GM12873 (cell line): Measurements from ENCODE around the gene SPINK8.

Experiments
- CTCF ChIP-seq: IDR thresholded peaks from 2 replicates; pipeline ENCODE4 v1.5.1; 2012; ENCODE audit warnings: low read depth, mild to moderate bottlenecking, moderate library complexity, low read length, control low read depth; ENCODE audit not compliant: insufficient read depth; ENCODE audit errors: missing control alignments

The SPINK8 gene

GRCh38 chr3:48314542-48314941, 18.9 kb downstream of the SPINK8 start:
- TF ChIP-seq CTCF: no peak

DNA sequence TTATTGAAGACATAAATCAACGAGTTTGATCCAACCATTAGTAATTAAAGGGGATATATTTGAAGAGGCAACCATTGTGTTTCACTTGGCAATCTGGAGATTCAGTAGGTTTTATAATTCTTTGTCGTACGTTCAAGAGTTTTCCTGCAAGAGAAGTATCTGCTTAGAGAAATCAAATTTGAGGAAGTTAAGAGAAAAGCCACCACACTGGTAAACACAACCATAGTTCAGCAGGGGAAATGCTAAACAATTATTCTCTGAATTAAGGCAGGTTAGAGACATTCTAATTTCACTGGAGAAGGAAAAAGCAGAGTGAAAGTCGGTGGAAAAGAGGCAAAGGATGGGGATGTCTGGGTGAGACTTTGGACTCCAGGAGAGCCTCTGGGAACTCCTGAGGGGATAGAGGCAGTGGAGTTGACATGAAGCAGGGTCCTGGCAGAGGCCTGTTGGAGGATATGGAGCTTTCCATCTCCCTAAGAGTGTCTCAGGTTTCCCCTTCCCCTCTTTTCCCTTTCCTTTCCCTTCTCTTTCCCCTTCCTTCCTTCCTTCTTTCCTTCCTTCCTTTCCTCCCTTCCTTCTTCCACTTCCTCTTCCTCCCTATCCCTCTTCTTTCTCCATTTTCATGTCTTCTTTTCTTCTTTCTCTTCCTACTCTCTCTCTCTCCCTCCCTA, 26.5 kb downstream of the SPINK8 start:
- no peak for TF ChIP-seq CTCF

DNA sequence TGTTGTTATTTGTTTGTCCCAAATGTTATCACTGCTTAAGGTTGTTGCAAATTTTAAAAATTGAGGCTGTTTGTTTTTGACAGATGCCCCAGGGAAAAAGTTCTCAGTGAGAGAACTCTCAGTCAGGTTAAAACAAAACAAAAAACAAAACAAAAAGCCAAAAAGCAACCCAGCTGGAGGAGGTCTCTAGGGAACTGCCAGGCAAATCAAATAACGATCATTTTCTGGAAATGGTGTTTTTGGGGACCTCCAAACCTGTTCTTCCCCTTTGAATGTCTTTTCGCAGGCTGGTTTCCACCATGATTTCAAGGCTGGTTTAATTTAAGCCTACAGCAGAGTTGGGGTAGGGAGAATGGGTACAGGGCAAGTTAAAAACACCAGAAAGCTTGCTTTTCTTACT, 27.2 kb downstream of the SPINK8 start:
- TF ChIP-seq CTCF: no peak

- TF ChIP-seq CTCF: no peak
These were observed 28.1 kb downstream of the SPINK8 start for GRCh38 chr3:48305396-48305795.

DNA sequence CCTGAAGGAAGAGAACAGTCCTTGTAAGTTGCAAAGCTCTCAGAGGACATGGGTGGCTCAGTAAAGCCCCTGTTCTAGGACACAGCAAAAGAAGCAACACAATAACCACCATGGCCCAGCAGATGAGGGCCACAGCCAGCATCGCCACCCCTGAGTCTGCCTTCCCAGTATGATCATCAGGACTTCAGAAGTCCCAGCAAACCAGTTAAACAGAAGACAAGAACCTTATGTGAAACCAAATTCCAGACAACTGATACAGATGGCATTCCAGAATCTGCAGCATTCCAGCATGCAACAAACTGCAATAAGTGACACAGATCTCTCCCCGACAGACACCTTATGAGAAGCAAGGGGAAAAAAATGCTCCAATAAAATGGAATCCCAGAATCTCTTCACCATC, 30.4 kb downstream of the SPINK8 start:
- TF ChIP-seq CTCF: no peak

DNA sequence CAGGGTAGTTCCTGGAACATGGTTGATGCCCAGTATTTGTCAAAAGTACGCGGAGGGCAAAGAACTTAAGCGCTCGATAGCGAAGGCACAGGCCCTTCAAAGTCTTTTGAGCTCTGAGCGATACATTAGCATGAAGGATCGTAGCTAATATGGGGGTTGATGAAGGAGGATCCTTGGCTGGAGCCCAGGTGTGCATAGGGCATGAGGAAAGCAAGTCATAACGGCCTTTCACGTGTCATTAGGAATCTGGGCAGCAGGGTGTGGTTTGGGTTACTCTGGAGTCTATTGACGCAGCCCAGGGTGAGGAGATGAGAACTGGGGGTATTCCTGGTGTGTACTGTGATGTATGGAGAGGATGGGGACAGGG, 31.7 kb downstream of the SPINK8 start:
- no peak for TF ChIP-seq CTCF

DNA sequence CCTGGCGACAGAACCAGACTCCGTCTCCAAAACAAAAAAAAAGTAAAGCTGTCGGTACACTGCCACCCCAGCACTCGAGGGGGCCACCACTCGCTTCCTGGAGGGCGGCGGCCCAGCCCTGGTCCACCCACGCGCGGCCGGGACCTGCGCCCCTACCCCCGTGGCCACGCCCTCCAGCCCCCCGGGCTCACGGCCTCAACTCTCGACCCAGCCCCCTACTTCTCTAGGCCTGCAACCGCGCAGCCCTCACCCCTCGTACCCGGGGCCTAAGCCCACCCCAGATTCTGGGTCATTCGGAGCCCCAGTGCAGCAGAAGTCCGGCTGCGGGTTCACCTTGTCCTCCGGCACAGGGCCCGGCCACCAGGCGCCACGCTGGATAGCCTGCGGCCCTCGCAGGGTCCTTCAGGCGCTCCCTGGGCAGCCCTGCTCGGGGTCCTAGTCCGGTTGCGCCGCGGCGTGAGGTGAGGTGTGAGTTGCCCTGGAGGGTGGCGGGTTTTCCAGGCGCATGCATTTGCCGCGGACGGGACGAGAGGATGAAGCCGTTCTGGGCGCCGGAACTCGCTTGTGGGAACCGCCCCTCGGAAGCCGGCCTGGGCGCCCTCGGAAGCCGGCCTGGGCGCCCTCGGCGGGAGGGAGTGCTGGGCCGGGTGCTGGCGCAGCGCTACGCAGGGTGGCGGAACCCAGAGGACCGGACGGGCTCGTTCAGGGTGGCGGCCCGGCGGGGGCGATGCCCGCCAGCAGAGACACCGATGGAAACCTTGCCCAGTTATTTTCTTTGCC, 32.3 kb downstream of the SPINK8 start, which contains the start of gene NME6:
Gene NME6 (minus strand): TSS at position 348 of the 780 bp plus-strand sequence.
- no peak for TF ChIP-seq CTCF
